GM19240 (cell line): ENCODE data around the gene MYOM1.

Source experiments
- DNase-seq: peaks from one replicate; pipeline ENCODE4 v3.0.0; 2011; ENCODE audit warnings: low spot score; ENCODE audit not compliant: insufficient read length

MYOM1 gene

GRCh38 chr18:3250237-3251107 lies 30.7 kb upstream of the MYOM1 start:
- DNase-seq = no peak

- DNase-seq = no peak
These were observed 29.0 kb upstream of the MYOM1 start for GRCh38 chr18:3248658-3249359.

GRCh38 chr18:3248062-3248657 lies 28.4 kb upstream of the MYOM1 start:
- DNase-seq = no peak

GRCh38 chr18:3247240-3248061 lies 27.7 kb upstream of the MYOM1 start, which contains the start of gene MYL12A:
Gene MYL12A (plus strand): TSS chr18:3247801. CDS start chr18:3253248, 5,447 bp downstream.
- DNase-seq = peak; percentile 72

- DNase-seq = no peak
These were observed 27.0 kb upstream of the MYOM1 start for GRCh38 chr18:3246635-3247239.

GRCh38 chr18:3245853-3246634 lies 26.3 kb upstream of the MYOM1 start:
- no peak for DNase-seq

- no peak for DNase-seq
These were observed 25.4 kb upstream of the MYOM1 start for GRCh38 chr18:3245185-3245564.

- DNase-seq = no peak
These were observed 19.0 kb upstream of the MYOM1 start for GRCh38 chr18:3238742-3239141.

- no peak for DNase-seq
These were observed 16.7 kb upstream of the MYOM1 start for GRCh38 chr18:3236470-3236869.

- no peak for DNase-seq
These were observed 16.1 kb upstream of the MYOM1 start for GRCh38 chr18:3235846-3236245.

- DNase-seq = no peak
These were observed 14.7 kb upstream of the MYOM1 start for GRCh38 chr18:3234457-3234856.

GRCh38 chr18:3233433-3234168 lies 13.8 kb upstream of the MYOM1 start:
- DNase-seq = no peak

GRCh38 chr18:3233004-3233403 lies 13.2 kb upstream of the MYOM1 start:
- no peak for DNase-seq

GRCh38 chr18:3230401-3231334 lies 10.9 kb upstream of the MYOM1 start:
- no peak for DNase-seq

GRCh38 chr18:3226048-3226447 lies 6.3 kb upstream of the MYOM1 start:
- no peak for DNase-seq

GRCh38 chr18:3225588-3225987 lies 5.8 kb upstream of the MYOM1 start:
- DNase-seq = no peak

- no peak for DNase-seq
These were observed 4.5 kb upstream of the MYOM1 start for GRCh38 chr18:3224223-3224622.

- DNase-seq = no peak
These were observed 3.6 kb upstream of the MYOM1 start for GRCh38 chr18:3223356-3223755.
